ENCODE measurements around the gene PHF20.
"Not testable (repeated sequence)": the region's sequence is repeated elsewhere in the genome, so short reads cannot be mapped to it uniquely, and the experiment has no call there.

PHF20 gene
- total RNA-seq = 23.8 to 85.2 (median 65.5) reads per million in 17 experiments

GRCh38 chr20:35771689-35772562 is at the start of gene PHF20:
TSS of gene PHF20 (plus strand) at chr20:35772015. CDS start at chr20:35801523, 29,508 bp downstream.
- DNase-seq = peak; percentile 97 to 99 (median 98)

- not testable (repeated sequence) for DNase-seq
Measured at GRCh38 chr20:35723275-35723639, 48.6 kb upstream of the PHF20 start.

- DNase-seq = not testable (repeated sequence)
Measured at GRCh38 chr20:35723652-35724320, 48.0 kb upstream of the PHF20 start.

GRCh38 chr20:35724321-35725230 is 47.2 kb upstream of the PHF20 start:
- no peak for DNase-seq

GRCh38 chr20:35726842-35727711 is 44.7 kb upstream of the PHF20 start:
- DNase-seq = peak; percentile 33 to 64 (median 58)

- no peak for DNase-seq
Measured at GRCh38 chr20:35729283-35729807, 42.5 kb upstream of the PHF20 start.

GRCh38 chr20:35729836-35730582 is 41.8 kb upstream of the PHF20 start:
- DNase-seq = no peak

GRCh38 chr20:35730583-35731468 is 41.0 kb upstream of the PHF20 start:
- DNase-seq = no peak

- DNase-seq = no peak
Measured at GRCh38 chr20:35731469-35731788, 40.4 kb upstream of the PHF20 start.

GRCh38 chr20:35731862-35732643 is 39.8 kb upstream of the PHF20 start:
- DNase-seq = no peak

- no peak for DNase-seq
Measured at GRCh38 chr20:35732644-35732982, 39.2 kb upstream of the PHF20 start.

GRCh38 chr20:35734374-35734773 is 37.4 kb upstream of the PHF20 start:
- DNase-seq = no peak

- DNase-seq = no peak
Measured at GRCh38 chr20:35734777-35735649, 36.8 kb upstream of the PHF20 start.

- DNase-seq = no peak
Measured at GRCh38 chr20:35735826-35736470, 35.9 kb upstream of the PHF20 start.

- no peak for DNase-seq
Measured at GRCh38 chr20:35737865-35738333, 33.9 kb upstream of the PHF20 start.

- DNase-seq = no peak
Measured at GRCh38 chr20:35738410-35739179, 33.2 kb upstream of the PHF20 start.
